PFSK-1 (cell line): ENCODE measurements around the gene GALNT14.

Experiments used
- FOXP2 ChIP-seq: optimal IDR thresholded peaks from 2 replicates; pipeline ENCODE3; 2011; ENCODE audit warnings: borderline replicate concordance, control low read depth, inconsistent platforms; ENCODE audit not compliant: insufficient read depth; ENCODE audit errors: extremely low read length, extremely low read depth
- POLR2AphosphoS5 ChIP-seq: IDR thresholded peaks from 2 replicates; pipeline ENCODE4 v1.6.1; 2012; ENCODE audit warnings: low read depth, mild to moderate bottlenecking, control low read depth, low read length, moderate library complexity
- REST ChIP-seq, 2 experiments: IDR thresholded peaks; 2 replicates each; pipeline versions ENCODE4 v1.6.1 to v1.8.0; 2011 to 2012; ENCODE audit warnings: low read depth in 2 of 2, low read length in 2 of 2, control low read depth in 1 of 2, inconsistent platforms in 1 of 2, mild to moderate bottlenecking in 1 of 2, moderate library complexity in 1 of 2; ENCODE audit not compliant: insufficient read depth in 1 of 2
- SIN3A ChIP-seq: IDR thresholded peaks from 2 replicates; pipeline ENCODE4 v1.6.1; 2012; ENCODE audit warnings: mild to moderate bottlenecking, low read length, moderate library complexity, borderline replicate concordance; ENCODE audit not compliant: insufficient read depth
- TAF1 ChIP-seq: IDR thresholded peaks from 2 replicates; pipeline ENCODE4 v1.6.1; 2012; ENCODE audit warnings: low read length, control low read depth, borderline replicate concordance; ENCODE audit not compliant: insufficient read depth

Gene GALNT14

GRCh38 chr2:31070339-31071125, 67.7 kb downstream of the GALNT14 start:
- TF ChIP-seq FOXP2 = no peak
- TF ChIP-seq SIN3A = no peak
- TF ChIP-seq POLR2AphosphoS5 = no peak
- TF ChIP-seq REST (IDR thresholded peaks at IDR 0.05; ENCODE audit: insufficient read depth in 1 of 2, low read depth in 2 of 2, low read length in 2 of 2) = no peak
- TF ChIP-seq TAF1 = no peak

DNA sequence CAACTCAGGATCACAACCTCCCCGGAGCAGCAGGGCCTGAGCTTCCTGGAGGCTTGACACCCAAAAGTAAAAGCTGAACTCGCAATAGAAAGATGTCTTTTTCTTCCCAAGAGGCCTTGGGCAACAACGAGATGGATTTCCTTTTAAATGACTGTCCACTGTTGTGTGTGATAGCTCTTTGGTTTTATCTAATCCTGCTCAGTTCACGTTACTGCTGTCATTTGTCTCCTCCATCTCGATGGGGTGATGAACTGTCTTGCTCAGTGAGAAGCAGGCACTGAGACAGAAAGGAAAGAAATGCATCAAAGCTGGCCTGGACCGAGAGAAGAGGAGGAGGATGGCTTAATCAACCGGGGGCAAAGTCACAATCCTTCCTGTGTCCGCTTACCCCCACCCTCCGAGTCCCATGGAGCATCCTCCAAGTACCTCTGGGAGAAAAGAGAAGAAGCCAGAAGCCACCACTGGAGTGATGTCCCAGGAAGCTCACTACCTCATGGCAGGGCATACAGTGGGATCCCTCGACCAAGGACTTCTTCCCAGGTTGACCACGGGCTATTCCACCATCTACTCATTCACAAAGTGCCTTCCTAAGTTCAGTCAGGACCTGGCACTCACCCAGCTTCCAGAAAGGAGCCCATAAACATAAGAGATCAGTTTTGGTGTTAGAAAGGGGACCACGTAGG, 68.5 kb downstream of the GALNT14 start:
- TF ChIP-seq REST (IDR thresholded peaks at IDR 0.05; ENCODE audit: insufficient read depth in 1 of 2, low read depth in 2 of 2, low read length in 2 of 2) (no peak), FOXP2 (no peak), POLR2AphosphoS5 (no peak), TAF1 (no peak), SIN3A (no peak)

DNA sequence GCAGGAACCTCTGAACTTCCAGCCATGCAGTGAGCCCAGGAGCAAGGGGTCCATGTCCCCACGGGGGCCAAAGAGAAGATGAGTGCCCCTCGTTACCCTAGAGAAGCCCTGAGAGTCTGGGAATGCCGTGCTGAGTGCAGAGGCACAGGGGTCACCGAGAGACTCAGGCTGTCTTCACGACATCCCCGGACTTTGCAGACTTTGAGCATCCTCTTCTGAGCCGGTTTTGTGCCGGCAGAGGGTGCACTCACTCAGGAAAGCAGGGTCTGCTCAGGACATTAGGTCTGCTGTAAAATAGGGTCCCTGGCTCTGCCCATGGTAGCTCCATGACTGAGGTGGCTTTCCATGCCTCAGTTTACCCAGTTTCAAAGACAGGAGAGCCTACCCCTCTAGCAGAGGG, 71.0 kb downstream of the GALNT14 start:
- TF ChIP-seq SIN3A = no peak
- TF ChIP-seq REST (IDR thresholded peaks at IDR 0.05; ENCODE audit: insufficient read depth in 1 of 2, low read depth in 2 of 2, low read length in 2 of 2) = no peak
- TF ChIP-seq TAF1 = no peak
- no peak for TF ChIP-seq POLR2AphosphoS5
- TF ChIP-seq FOXP2 = no peak

DNA sequence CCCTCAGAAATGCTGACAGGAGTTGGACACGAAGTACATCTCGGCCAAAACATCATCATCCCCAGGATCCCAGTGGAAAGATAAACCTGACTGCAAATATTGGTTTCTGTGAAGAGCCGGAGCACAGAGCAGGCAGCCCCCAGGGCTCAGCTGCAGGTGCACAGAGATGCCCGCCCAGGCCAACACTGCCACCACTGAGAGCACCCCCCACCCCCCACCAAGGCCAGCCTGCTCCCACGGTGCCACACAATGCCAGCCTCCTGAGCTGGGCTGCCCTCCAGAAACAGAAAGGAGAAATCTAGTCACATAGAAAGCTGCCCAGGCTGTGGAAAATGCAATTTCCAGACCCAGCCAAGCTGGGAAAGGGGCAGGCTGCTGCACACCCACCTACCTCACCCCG, 71.7 kb downstream of the GALNT14 start:
- TF ChIP-seq FOXP2 (no peak), POLR2AphosphoS5 (no peak), REST (IDR thresholded peaks at IDR 0.05; ENCODE audit: insufficient read depth in 1 of 2, low read depth in 2 of 2, low read length in 2 of 2) (no peak), TAF1 (no peak), SIN3A (no peak)
